ENCODE data around the gene TMSB4X.
"Not testable (repeated sequence)": the region's sequence is repeated elsewhere in the genome, so short reads cannot be mapped to it uniquely, and the experiment has no call there.

The TMSB4X gene

GRCh38 chrX:12975670-12975965 is 708 bp downstream of the TMSB4X start:
- H3K4me3 ChIP-seq (ENCODE audit: low read depth in 1 of 2, low read length in 2 of 2) = peak overlapping the region; percentile 82 to 95
- peak overlapping the region; percentile 94 to 99 for H3K9ac ChIP-seq (ENCODE audit: low read depth in 1 of 2, low read length in 2 of 2)
- no peaks in the 10 kb centered on the region for H3K27me3 ChIP-seq (ENCODE audit: control insufficient read depth in 1 of 2, insufficient read depth in 2 of 2, low read length in 2 of 2)
- H3K27ac ChIP-seq (ENCODE audit: low read depth, low read length) = peak overlapping the region; percentile 86
- no peaks in the 10 kb centered on the region for H3K9me3 ChIP-seq (ENCODE audit: control insufficient read depth in 1 of 2, low read length in 2 of 2)
- peaks cover 0 to 4% of the 10 kb centered on the region in 2 donors for H3K36me3 ChIP-seq (ENCODE audit: control insufficient read depth in 1 of 2, insufficient read depth in 2 of 2, low read length in 2 of 2)
- H3K4me1 ChIP-seq (ENCODE audit: control insufficient read depth in 1 of 2, insufficient read depth in 2 of 2, low read length in 2 of 2) = peaks cover 6 to 11% of the 10 kb centered on the region in 2 donors

- peaks cover 0 to 4% of the 10 kb centered on the region in 2 donors for H3K36me3 ChIP-seq (ENCODE audit: control insufficient read depth in 1 of 2, insufficient read depth in 2 of 2, low read length in 2 of 2)
- H3K4me3 ChIP-seq (ENCODE audit: low read depth in 1 of 2, low read length in 2 of 2) = peak overlapping the region; percentile 82 to 95
- H3K9ac ChIP-seq (ENCODE audit: low read depth in 1 of 2, low read length in 2 of 2) = peak overlapping the region; percentile 94 to 99
- H3K4me1 ChIP-seq (ENCODE audit: control insufficient read depth in 1 of 2, insufficient read depth in 2 of 2, low read length in 2 of 2) = peaks cover 3 to 6% of the 10 kb centered on the region in 2 donors
- H3K9me3 ChIP-seq (ENCODE audit: control insufficient read depth in 1 of 2, low read length in 2 of 2) = no peaks in the 10 kb centered on the region
- no peaks in the 10 kb centered on the region for H3K27me3 ChIP-seq (ENCODE audit: control insufficient read depth in 1 of 2, insufficient read depth in 2 of 2, low read length in 2 of 2)
- peak overlapping the region; percentile 86 for H3K27ac ChIP-seq (ENCODE audit: low read depth, low read length)
These were observed 1.2 kb downstream of the TMSB4X start for GRCh38 chrX:12975991-12976558.

- Histone ChIP-seq H3K27ac (ENCODE audit: low read depth, low read length) (peak overlapping the region; percentile 62), H3K9ac (ENCODE audit: low read depth in 1 of 2, low read length in 2 of 2) (peak overlapping the region; percentile 18 to 52), H3K4me3 (ENCODE audit: low read depth in 1 of 2, low read length in 2 of 2) (peak overlapping the region; percentile 82 to 95)
- H3K4me1 ChIP-seq (ENCODE audit: control insufficient read depth in 1 of 2, insufficient read depth in 2 of 2, low read length in 2 of 2); H3K36me3 ChIP-seq (ENCODE audit: control insufficient read depth in 1 of 2, insufficient read depth in 2 of 2, low read length in 2 of 2); H3K27me3 ChIP-seq (ENCODE audit: control insufficient read depth in 1 of 2, insufficient read depth in 2 of 2, low read length in 2 of 2); H3K9me3 ChIP-seq (ENCODE audit: control insufficient read depth in 1 of 2, low read length in 2 of 2): not testable (repeated sequence)
These were observed 2.2 kb downstream of the TMSB4X start for GRCh38 chrX:12976819-12977732.

- peak overlapping the region; percentile 54 to 57 for H3K4me3 ChIP-seq (ENCODE audit: low read depth in 1 of 2, low read length in 2 of 2)
- H3K9me3 ChIP-seq (ENCODE audit: control insufficient read depth in 1 of 2, low read length in 2 of 2) = no peaks in the 10 kb centered on the region
- H3K36me3 ChIP-seq (ENCODE audit: control insufficient read depth in 1 of 2, insufficient read depth in 2 of 2, low read length in 2 of 2) = peaks cover 0 to 4% of the 10 kb centered on the region in 2 donors
- H3K9ac ChIP-seq (ENCODE audit: low read depth in 1 of 2, low read length in 2 of 2) = peak overlapping the region; percentile 12 to 52
- H3K27me3 ChIP-seq (ENCODE audit: control insufficient read depth in 1 of 2, insufficient read depth in 2 of 2, low read length in 2 of 2) = no peaks in the 10 kb centered on the region
- peaks cover 0 to 5% of the 10 kb centered on the region in 2 donors for H3K4me1 ChIP-seq (ENCODE audit: control insufficient read depth in 1 of 2, insufficient read depth in 2 of 2, low read length in 2 of 2)
- H3K27ac ChIP-seq (ENCODE audit: low read depth, low read length) = peak overlapping the region; percentile 62
These were observed 2.9 kb downstream of the TMSB4X start for GRCh38 chrX:12977761-12978204.

- no peaks in the 10 kb centered on the region for H3K9me3 ChIP-seq (ENCODE audit: control insufficient read depth in 1 of 2, low read length in 2 of 2)
- peak overlapping the region; percentile 54 to 57 for H3K4me3 ChIP-seq (ENCODE audit: low read depth in 1 of 2, low read length in 2 of 2)
- peaks cover 0 to 5% of the 10 kb centered on the region in 2 donors for H3K4me1 ChIP-seq (ENCODE audit: control insufficient read depth in 1 of 2, insufficient read depth in 2 of 2, low read length in 2 of 2)
- H3K27me3 ChIP-seq (ENCODE audit: control insufficient read depth in 1 of 2, insufficient read depth in 2 of 2, low read length in 2 of 2) = no peaks in the 10 kb centered on the region
- peak overlapping the region in 1 of 2 donors; percentile 52 for H3K9ac ChIP-seq (ENCODE audit: low read depth in 1 of 2, low read length in 2 of 2)
- peak overlapping the region; percentile 56 for H3K27ac ChIP-seq (ENCODE audit: low read depth, low read length)
- peaks cover 0 to 4% of the 10 kb centered on the region in 2 donors for H3K36me3 ChIP-seq (ENCODE audit: control insufficient read depth in 1 of 2, insufficient read depth in 2 of 2, low read length in 2 of 2)
These were observed 3.5 kb downstream of the TMSB4X start for GRCh38 chrX:12978205-12979025.

GRCh38 chrX:12979026-12979607 is 4.2 kb downstream of the TMSB4X start:
- Histone ChIP-seq H3K4me3 (ENCODE audit: low read depth in 1 of 2, low read length in 2 of 2) (no peak overlapping the region), H3K9me3 (ENCODE audit: control insufficient read depth in 1 of 2, low read length in 2 of 2) (no peaks in the 10 kb centered on the region), H3K27me3 (ENCODE audit: control insufficient read depth in 1 of 2, insufficient read depth in 2 of 2, low read length in 2 of 2) (no peaks in the 10 kb centered on the region), H3K27ac (ENCODE audit: low read depth, low read length) (peak overlapping the region; percentile 10), H3K9ac (ENCODE audit: low read depth in 1 of 2, low read length in 2 of 2) (peak overlapping the region in 1 of 2 donors; percentile 52), H3K4me1 (ENCODE audit: control insufficient read depth in 1 of 2, insufficient read depth in 2 of 2, low read length in 2 of 2) (peaks cover 4 to 6% of the 10 kb centered on the region in 2 donors), H3K36me3 (ENCODE audit: control insufficient read depth in 1 of 2, insufficient read depth in 2 of 2, low read length in 2 of 2) (peaks cover 0 to 4% of the 10 kb centered on the region in 2 donors)

GRCh38 chrX:12979616-12980015 is 4.7 kb downstream of the TMSB4X start:
- H3K9me3 ChIP-seq (ENCODE audit: control insufficient read depth in 1 of 2, low read length in 2 of 2) = no peaks in the 10 kb centered on the region
- no peaks in the 10 kb centered on the region for H3K27me3 ChIP-seq (ENCODE audit: control insufficient read depth in 1 of 2, insufficient read depth in 2 of 2, low read length in 2 of 2)
- no peak overlapping the region for H3K4me3 ChIP-seq (ENCODE audit: low read depth in 1 of 2, low read length in 2 of 2)
- H3K9ac ChIP-seq (ENCODE audit: low read depth in 1 of 2, low read length in 2 of 2) = no peak overlapping the region
- no peak overlapping the region for H3K27ac ChIP-seq (ENCODE audit: low read depth, low read length)
- H3K36me3 ChIP-seq (ENCODE audit: control insufficient read depth in 1 of 2, insufficient read depth in 2 of 2, low read length in 2 of 2) = peaks cover 0 to 4% of the 10 kb centered on the region in 2 donors
- peaks cover 8 to 9% of the 10 kb centered on the region in 2 donors for H3K4me1 ChIP-seq (ENCODE audit: control insufficient read depth in 1 of 2, insufficient read depth in 2 of 2, low read length in 2 of 2)

GRCh38 chrX:12980039-12980438 is 5.1 kb downstream of the TMSB4X start:
- not testable (repeated sequence) for H3K27me3 ChIP-seq (ENCODE audit: control insufficient read depth in 1 of 2, insufficient read depth in 2 of 2, low read length in 2 of 2); H3K36me3 ChIP-seq (ENCODE audit: control insufficient read depth in 1 of 2, insufficient read depth in 2 of 2, low read length in 2 of 2); H3K27ac ChIP-seq (ENCODE audit: low read depth, low read length); H3K4me3 ChIP-seq (ENCODE audit: low read depth in 1 of 2, low read length in 2 of 2); H3K9me3 ChIP-seq (ENCODE audit: control insufficient read depth in 1 of 2, low read length in 2 of 2); H3K9ac ChIP-seq (ENCODE audit: low read depth in 1 of 2, low read length in 2 of 2)
- peaks cover 12 to 13% of the 10 kb centered on the region in 2 donors for H3K4me1 ChIP-seq (ENCODE audit: control insufficient read depth in 1 of 2, insufficient read depth in 2 of 2, low read length in 2 of 2)

GRCh38 chrX:12981880-12982279 is 7.0 kb downstream of the TMSB4X start:
- Histone ChIP-seq H3K9me3 (ENCODE audit: control insufficient read depth in 1 of 2, low read length in 2 of 2) (no peaks in the 10 kb centered on the region), H3K27me3 (ENCODE audit: control insufficient read depth in 1 of 2, insufficient read depth in 2 of 2, low read length in 2 of 2) (no peaks in the 10 kb centered on the region), H3K9ac (ENCODE audit: low read depth in 1 of 2, low read length in 2 of 2) (no peak overlapping the region), H3K4me3 (ENCODE audit: low read depth in 1 of 2, low read length in 2 of 2) (no peak overlapping the region), H3K36me3 (ENCODE audit: control insufficient read depth in 1 of 2, insufficient read depth in 2 of 2, low read length in 2 of 2) (peaks cover 0 to 4% of the 10 kb centered on the region in 2 donors), H3K27ac (ENCODE audit: low read depth, low read length) (no peak overlapping the region), H3K4me1 (ENCODE audit: control insufficient read depth in 1 of 2, insufficient read depth in 2 of 2, low read length in 2 of 2) (peaks cover 14 to 19% of the 10 kb centered on the region in 2 donors)

All from duodenal mucosa (tissue), 2 donors.